AG09319 (cell line): ENCODE measurements around the gene RAP1A.

Source experiments
- DNase-seq: peaks from one replicate; pipeline ENCODE4 v3.0.0-alpha.2; 2010; ENCODE audit warnings: low read depth; ENCODE audit errors: extremely low read depth
- TF ChIP-seq, protein P1 (sequence below): IDR thresholded peaks from 2 replicates; pipeline ENCODE4 v1.5.1; 2011; ENCODE audit warnings: low read depth, mild to moderate bottlenecking, inconsistent platforms, low read length, moderate library complexity

Gene RAP1A

DNA sequence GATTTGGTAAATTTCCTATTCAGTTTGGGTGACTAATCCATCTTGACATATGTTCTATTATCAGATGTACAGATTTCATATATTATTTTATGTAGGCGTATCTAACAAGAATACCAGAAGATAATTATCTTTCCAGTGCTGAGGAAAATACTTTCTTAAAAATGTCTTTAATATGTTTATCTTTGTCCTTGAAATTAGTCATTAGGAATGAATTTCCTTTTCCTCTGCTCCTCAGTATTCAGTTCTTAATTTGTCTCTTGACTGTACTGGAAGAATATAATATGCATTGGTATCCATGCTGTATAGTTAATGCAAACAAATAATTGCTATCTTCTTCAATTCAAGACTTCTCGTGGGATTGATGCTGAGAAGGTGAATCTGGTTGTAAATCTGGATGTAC lies 142.7 kb downstream of the RAP1A start:
- TF ChIP-seq, protein P1, sequence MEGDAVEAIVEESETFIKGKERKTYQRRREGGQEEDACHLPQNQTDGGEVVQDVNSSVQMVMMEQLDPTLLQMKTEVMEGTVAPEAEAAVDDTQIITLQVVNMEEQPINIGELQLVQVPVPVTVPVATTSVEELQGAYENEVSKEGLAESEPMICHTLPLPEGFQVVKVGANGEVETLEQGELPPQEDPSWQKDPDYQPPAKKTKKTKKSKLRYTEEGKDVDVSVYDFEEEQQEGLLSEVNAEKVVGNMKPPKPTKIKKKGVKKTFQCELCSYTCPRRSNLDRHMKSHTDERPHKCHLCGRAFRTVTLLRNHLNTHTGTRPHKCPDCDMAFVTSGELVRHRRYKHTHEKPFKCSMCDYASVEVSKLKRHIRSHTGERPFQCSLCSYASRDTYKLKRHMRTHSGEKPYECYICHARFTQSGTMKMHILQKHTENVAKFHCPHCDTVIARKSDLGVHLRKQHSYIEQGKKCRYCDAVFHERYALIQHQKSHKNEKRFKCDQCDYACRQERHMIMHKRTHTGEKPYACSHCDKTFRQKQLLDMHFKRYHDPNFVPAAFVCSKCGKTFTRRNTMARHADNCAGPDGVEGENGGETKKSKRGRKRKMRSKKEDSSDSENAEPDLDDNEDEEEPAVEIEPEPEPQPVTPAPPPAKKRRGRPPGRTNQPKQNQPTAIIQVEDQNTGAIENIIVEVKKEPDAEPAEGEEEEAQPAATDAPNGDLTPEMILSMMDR, result no peak
- no peak for DNase-seq
